T-helper 1 cell treated with Interleukin-12 subunit alpha and Interleukin-12 subunit beta and Interleukin-4 antibody, amounts not matched to agents 30 ng/mL and 1 ng/mL, for 36 hours (primary cell): ENCODE results near the gene LIMS1. TPM values are rescaled to one million over a fixed set of nuclear protein-coding genes. Genes with fewer than 3 reads are reported as not detected.
"Not testable (repeated sequence)": the region's sequence is repeated elsewhere in the genome, so short reads cannot be mapped to it uniquely, and the experiment has no call there.

Experiments
- intact Hi-C: fragments of 100-400 bp; cut with micrococcal nuclease; formaldehyde crosslinking; loops from one replicate; pipeline ENCODE4 v1.15.1; 2024
- total RNA-seq: library from RNA; stranded (reverse); gene quantifications from 2 replicates; pipeline ENCODE4 v1.2.3, GENCODE V29; 2022

LIMS1 gene
- total RNA-seq, 1 donor from 2014 or later: 82.2 TPM

DNA sequence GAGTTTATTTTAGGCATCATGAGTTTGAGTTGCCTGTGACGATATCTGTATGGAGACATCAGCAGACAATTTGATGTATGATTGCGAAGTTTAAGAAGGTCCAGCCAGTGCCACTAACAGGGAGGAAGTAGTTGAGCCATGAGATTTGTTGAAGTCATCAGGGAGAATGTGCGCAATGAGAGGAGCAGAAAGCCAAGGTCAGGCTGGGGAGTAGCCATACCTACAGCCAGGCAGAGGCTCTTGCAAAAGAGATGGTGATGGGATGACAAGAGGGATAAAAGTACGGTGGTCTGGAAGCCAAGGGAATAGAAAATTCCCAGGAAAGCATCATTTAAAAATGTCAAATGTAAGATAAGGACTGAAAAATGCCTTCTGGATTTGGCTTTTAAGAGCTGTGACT lies 51.2 kb downstream of the LIMS1 start:
- intact Hi-C loops: loop anchor here (10.0 kb wide), 1 partner anchor 1011 kb away; no protein-coding TSS in a partner anchor

DNA sequence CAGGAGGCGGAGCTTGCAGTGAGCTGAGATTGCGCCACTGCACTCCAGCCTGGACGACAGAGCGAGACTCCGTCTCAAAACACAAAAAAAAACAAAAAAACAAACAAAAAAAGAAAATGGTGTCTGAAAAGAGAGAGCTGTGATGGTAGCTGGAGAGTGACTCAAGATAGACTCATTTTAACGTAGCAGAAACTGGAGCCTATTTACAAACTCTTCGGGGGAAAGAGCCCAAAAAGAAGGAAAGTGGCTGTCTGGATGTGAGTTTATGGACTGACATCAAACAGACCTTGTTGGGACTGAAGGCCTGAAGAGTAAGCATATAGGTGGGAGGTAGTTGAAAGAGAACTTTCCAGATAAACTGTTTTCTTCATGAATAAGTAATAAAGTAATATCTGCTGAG lies 51.8 kb downstream of the LIMS1 start:
- intact Hi-C loops: loop anchor here (10.0 kb wide), 1 partner anchor 1011 kb away; no protein-coding TSS in a partner anchor

DNA sequence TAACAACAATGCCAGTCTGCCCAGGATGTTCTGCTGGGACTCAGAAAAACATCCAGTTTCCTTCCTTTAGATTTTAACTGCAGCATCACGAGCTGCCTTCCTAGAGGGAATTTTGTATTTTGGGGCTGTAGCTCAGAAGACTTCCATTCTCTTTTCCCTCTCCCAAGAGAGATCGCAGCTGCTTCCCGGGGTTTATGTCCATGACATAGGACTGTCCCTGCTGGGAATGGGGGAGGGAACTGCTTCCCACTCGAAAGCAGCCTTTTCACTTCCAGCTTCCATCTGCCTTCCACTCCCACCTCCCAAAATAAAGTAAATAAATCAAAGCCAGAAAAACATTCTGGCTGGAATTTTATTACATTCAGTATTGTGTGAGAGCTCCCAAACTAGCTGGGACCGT lies 52.4 kb downstream of the LIMS1 start:
- intact Hi-C loops: loop anchor here (10.0 kb wide), 1 partner anchor 1012 kb away; no protein-coding TSS in a partner anchor

DNA sequence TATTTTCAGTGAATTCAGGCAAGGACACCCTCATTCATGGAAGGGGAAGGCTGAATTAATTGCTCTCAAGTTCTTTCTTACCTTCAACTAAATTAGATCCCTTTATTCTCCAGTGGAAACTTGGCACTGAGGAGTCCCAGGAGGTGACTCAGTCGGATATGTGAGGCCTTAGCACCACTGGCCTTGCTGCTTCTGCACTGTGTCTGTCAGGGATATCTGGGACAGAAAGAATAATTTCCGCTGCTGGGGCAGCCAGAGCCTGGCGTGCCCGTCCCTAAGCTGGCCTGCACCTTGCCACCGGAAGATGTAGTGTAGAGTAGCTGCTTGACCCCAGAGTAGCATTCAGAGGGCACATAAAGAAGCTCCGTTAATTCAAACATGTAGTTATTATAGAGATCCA lies 53.4 kb downstream of the LIMS1 start:
- intact Hi-C loops: loop anchor here (10.0 kb wide), 1 partner anchor 1013 kb away; no protein-coding TSS in a partner anchor

DNA sequence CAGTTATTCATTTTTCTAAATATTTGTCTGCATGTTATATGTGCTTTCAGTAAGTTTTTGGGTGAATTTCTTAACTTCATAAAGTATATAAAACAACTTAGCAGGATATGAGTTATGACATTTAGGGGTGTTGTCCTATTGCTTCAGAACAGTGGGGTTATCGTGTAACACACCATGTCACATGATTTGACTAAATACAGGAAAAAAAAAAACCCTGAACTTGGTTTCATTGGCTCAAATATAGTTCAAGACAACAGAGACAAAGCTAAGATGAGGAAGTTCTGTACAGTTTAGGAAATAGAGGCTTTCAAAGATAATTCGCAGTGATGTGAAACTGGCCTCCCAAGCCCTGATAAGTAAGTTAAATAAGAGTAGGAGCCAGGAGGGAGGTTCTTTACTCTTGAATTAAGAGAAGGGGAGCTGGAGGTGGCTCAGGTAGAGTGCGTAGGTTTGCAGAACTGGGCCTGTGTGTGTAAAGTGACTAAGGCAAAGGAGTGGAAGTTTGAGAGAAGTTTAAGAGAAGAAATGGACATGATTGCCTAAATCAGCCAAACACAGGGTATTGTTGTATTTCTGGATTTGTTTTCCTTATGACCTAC lies 53.9 kb downstream of the LIMS1 start:
- intact Hi-C loops: loop anchor here (10.0 kb wide), 1 partner anchor 1013 kb away; no protein-coding TSS in a partner anchor

DNA sequence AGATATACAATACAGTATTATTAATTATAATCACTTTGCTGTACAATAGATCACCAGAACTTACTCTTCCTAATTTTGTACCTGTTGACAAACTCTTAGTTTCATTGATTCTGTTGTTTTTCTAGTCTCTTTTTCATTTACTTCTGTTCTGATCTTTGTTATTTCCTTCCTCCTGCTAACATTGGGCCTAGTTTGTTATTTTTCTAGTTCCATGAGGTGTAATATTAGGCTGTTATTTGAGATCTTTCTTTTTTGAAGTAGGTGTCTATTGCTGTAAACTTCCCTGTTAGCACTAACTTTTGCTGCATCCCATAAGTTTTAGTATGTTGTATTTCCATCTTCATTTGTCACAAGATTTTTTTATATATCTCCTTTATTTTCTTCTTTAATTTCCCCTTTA lies 55.1 kb downstream of the LIMS1 start:
- intact Hi-C loops: loop anchor here (10.0 kb wide), 1 partner anchor 1015 kb away; no protein-coding TSS in a partner anchor

DNA sequence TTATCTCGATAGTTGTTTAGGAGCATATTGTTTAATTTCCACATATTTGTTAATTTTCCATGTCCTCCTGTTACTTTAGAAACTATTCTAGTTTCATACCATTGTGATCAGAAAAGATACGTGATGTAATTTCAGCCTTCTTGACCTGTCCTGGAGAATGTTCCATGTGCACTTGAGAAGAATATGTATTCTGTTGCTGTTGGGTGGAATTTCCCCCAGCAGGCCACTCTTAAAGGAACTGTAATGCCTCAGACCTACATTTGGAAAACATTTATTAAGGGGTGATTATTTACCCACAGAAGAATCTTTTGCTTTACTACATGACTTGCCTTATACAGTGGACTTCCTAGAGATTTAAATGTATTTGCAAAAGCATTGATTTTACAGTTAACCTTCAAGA lies 55.5 kb downstream of the LIMS1 start:
- intact Hi-C loops: loop anchor here (5.0 to 10.0 kb wide), 2 partner anchors 198 to 1015 kb away; partner anchors contain the start of gene CCDC138

DNA sequence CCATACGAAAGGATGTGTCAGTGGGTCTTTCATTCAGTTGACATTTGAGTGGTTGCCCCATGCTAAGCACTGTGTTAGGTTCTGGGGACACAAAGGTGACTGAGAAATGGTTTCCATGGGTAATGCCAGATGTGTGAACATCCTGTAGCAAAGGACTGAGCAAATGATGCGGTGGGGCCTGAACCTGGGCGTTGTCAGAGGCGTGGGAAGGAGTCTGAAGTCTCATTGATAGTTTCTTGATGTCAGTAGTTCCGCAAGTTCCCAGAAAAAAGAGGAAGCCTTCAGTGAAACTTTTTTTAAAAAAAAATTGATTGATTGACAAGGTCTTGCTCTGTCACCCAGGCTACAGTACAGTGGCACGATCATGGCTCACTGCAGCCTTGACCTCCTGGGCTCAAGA lies 56.9 kb downstream of the LIMS1 start:
- intact Hi-C loops: loop anchor here (5.0 kb wide), 1 partner anchor 196 kb away; the partner anchor contains the start of gene CCDC138

DNA sequence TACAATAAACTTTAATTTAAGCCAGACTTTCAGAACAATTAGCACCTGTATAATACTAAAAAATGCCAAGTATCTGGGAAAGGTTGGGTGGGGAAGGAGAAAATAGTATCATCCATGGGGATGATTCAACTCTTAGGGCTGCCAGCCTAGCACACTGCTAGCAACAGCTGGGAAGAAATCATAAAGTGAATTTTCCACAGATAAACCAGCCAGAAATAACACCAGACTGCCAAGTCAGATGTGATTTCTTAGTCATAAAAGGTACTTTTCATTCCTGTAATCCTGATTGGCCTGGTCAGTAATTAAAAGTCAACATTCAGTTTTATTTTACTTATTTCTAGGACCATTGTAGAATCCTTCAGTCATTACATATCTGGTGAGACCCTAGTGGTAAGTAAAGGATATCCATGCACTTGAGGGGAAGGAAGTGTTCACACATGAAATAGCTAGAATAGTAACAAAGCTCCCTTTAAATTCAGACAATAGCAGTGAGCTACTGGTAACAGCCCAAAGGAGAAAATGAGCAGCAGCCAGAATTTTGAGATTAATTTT lies 59.4 kb downstream of the LIMS1 start:
- intact Hi-C loops: loop anchor here (2.0 to 5.0 kb wide), 2 partner anchors 19 to 194 kb away; partner anchors contain the start of gene CCDC138

DNA sequence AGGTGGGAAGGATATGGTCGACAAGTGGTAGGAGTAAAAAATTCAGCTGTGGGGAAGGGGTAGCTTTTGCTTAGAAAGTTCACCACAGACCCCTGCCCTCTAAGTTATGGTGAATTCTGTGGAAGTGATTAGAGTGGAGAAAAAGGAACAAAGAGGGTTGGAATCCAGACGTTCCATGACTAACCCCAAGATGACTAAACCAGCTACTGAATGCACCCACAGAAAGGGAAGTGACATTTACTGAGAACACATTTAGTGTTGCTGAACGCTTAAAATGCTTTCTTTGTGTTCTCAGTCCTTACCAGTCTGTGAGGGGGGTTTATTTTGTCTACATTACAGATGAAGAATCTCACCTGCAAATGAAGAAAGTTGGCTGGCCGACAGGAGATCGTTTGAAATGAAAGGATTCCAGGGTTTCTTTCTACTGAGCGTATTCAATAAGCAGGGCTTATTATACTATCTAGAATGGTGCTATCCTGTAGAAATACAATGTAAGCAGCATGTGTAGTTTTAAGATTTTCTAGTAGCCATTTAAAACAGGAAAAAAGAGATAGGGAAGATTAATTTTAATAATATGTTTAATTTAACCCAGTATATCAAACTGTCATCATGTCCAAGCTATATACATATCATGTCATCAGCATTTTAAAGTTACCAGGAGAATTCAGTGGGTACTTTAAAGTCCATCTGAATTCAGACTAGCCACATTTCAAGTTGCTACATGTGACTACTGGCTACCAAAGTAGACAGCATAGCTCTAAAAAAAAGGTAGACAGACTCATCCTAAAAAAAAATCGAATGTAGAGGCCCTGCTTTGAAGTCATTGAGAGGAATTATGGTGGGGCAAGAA lies 60.1 kb downstream of the LIMS1 start:
- intact Hi-C loops: loop anchor here (2.0 to 5.0 kb wide), 2 partner anchors 18 to 193 kb away; partner anchors contain the start of gene CCDC138

DNA sequence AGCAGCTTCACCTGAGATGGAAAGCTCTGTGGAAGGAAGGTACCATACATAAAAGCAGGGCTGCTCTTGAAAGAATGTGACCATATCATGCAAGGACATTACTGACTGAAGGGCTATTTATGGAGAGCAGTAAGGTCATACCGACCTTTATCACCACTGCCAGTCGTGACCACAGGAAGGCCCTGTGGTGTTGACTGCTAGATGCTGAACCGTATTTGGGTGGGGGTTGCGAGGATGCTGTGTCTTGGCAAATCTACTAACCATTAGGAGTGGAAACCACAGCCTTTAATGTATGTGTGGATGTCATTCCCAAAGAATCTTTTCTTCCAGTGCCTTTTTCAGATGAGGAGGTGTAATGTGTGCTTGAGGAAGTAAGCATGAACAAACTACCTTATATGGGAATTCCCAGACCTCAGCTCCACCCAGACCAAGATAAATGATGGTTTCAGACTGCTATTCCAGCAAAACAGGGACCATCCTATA lies 60.8 kb downstream of the LIMS1 start:
- intact Hi-C loops: loop anchor here (2.0 to 5.0 kb wide), 2 partner anchors 18 to 192 kb away; partner anchors contain the start of gene CCDC138

DNA sequence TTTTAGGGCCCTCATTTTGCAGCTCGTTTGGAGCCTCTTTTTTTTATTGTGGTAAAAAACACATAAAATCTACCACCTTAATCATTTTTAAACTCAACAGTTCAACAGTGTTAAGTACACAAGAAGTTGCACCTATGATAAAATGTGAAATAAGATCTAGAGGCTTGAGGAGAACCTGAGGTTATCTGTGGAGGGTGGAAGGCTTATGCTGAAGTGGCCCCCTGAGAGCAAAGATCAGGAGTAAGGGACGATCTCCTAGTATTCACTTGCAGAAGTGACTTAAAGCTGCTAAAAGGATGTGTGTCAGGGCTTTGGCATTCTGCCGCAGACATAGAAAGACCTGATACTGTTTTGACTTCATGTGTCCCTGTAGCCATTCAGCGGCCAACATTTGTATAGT lies 61.5 kb downstream of the LIMS1 start:
- intact Hi-C loops: loop anchor here (2.0 kb wide), 1 partner anchor 17 kb away; no protein-coding TSS in a partner anchor

DNA sequence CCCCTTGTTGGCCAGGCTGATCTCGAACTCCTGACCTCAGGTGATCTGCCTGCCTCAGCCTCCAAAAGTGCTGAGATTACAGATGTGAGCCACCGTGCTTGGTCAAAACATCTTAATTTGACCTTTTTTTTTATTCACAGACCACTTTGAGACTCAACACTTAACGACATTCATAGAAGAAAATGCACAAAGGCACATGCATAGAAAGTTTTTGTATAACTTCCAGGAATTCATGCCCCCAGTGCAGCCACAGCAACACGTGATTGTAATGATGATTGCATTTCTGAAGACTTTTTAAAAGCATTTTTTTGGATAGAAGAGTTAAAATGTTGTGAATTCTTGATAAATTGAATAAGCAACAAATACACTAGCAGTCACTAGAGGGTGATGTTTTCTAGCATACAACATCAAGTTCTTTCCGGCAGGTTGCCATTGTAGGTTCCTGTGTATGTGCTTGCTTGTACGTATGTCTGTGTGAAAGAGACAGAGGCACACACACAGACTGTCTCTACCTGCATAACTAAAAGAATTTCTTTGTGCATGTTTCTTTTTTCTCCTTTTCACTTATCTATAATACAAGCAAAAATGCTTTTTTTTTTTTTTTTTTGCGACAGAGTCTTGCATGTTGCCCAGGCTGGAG lies 63.0 kb downstream of the LIMS1 start:
- intact Hi-C loops: loop anchor here (1.0 kb wide), 1 partner anchor 39 kb away; no protein-coding TSS in a partner anchor

DNA sequence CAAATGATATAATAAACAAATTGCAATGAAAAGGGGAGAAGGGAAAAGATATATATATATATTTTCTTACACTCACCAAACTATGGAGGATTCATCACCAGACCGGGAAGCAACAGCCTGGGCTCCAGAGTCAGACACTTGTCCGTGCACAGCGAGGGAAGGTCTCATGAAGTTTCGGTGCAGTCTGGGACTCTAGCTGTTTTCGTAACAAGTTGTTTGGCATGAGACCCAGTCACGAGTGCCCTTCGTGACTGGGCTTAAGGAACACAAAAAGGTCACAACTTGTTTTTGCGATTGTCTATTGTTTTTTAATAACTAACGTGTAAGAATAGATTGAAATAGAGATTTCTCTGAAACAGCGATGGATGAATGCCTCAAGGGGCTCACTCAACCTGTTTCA lies 66.9 kb downstream of the LIMS1 start:
- intact Hi-C loops: not testable (repeated sequence)

DNA sequence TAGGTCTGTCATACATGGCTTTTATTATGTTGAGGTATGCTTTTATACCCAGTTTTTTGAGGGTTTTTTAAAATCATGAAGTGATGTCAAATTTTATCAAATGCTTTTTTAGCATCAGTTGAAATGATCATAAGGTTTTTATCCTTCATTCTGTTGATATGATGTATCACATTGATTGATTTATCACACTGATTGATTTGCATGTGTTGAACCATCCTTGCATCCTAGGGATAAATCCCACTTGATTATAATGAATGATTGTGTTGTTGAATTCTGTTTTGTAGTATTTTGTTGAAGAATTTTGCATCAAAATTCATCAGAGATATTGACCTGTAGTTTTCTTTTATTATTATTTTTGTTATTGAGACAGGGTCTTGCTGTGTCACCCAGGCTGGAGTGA lies 68.2 kb downstream of the LIMS1 start:
- intact Hi-C loops: no loop called here

DNA sequence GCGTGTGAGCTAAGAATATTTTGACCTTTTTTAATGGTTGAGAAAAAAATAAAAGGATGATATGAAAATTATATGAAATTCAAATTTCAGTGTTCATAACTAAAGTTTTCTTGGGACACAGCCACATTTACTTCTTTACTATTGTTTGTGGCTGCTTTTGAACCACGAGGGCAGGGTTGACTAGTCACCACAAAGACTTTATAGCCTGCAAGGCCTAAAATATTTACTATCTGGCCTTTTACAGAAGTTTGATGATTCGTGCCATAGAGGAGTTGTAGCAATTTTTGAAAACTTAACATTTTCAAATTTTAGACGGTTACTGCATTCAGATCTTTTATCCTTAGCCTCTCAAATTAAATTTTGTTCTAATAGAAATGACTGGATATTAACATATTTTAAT lies 69.9 kb downstream of the LIMS1 start:
- intact Hi-C loops: no loop called here

DNA sequence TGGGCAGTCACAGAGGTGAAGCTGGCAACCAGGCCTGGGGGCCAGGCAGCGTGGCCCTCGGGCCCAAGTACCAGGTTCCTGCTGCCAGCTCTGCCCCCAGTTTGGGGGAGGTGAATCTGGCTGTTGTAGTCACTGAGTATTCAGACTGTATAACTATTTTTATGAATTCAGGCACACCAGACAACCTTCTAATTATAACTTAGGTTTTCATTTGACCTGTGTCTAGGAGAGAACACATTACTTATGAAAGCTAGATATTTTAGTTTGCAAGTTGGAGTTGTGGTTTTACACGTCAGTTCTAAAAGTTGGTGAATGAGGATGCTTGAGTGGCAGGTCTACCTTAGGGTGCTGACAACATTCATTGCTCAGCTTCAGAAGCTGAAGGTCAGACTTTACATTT lies 71.7 kb downstream of the LIMS1 start:
- intact Hi-C loops: loop anchor here (2.0 to 5.0 kb wide), 2 partner anchors 113 to 181 kb away; partner anchors contain the start of genes CCDC138 and RANBP2

DNA sequence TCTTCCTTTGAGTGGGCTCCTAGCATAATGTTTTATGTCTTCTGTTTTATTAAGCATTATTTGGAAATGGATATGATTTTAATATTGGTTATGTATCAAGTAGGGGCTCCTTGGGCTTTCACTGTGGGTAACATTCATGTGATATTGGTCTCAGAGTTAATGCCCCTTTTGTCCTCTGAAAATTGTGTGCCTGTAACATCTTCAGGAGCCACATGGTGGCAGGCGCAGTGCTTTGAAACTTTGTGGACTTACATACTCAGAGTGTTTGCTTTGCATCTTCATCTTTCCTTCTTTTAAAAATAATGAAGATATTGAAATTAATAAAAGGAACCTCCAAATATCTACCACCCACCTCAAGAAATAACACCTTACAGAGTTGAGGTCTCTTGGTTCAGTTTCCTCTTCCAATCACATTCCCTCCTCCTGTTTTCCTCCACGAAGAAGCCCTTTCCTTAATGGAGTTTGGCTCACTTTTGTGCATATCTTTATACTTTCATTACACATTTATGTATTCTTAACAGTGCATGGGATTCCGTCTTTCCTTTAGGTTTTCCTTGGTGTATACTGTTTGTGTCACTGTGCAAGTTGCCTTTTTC lies 73.5 kb downstream of the LIMS1 start:
- intact Hi-C loops: loop anchor here (1.0 to 5.0 kb wide), 3 partner anchors 28 to 179 kb away; partner anchors contain the start of genes CCDC138 and RANBP2

DNA sequence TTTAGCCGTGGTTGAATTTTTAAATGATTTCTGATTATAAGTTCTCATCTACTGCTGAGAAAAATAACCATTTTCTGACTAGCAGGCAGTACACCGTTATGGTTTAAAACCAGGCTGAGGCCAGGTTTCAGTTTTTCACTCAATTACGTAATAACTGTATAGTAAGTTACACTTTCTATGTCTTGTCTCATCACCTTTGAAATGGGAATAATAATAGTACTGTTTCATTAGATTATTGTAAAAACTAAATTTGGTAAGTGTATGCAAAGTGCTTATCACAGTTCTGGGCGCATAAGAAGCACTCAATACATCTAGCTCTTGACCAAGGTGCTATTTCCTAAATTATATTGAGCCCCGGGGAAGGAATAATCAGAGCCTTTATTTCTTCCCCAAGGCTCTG lies 76.8 kb downstream of the LIMS1 start:
- intact Hi-C loops: no loop called here

DNA sequence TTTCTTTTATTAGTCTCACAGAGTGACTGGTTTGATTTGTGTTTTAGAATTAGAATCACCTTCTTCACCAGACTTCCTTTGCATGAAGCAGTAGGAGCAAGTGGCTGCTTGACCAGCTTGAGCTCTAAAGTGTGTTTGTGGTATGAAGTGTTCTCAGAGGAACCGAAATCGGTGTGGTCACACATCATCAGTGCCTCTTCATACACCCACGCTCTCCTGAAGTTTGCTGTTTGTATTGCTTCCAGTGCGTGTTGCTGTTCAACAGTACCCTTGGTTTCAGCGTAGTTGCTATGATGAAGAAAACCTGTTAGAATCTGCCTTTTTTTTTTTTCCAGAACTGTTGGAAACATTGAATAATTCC lies 77.9 kb downstream of the LIMS1 start:
- intact Hi-C loops: loop anchor here (1.0 to 2.0 kb wide), 5 partner anchors 9 to 729 kb away; no protein-coding TSS in a partner anchor
